SK-N-MC (cell line): ENCODE data around the gene ATP10B.

ENCODE experiments used
- DNase-seq: peaks from one replicate; pipeline ENCODE4 v3.0.0-alpha.2; 2011; ENCODE audit warnings: low read depth, low spot score
- H3K27ac ChIP-seq: fragments of 200-600 bp; sonication (generic); 2 replicates; pipeline ENCODE4 v1.5.1; 2016; ENCODE audit warnings: mixed run types
- H3K36me3 ChIP-seq: fragments of 200-600 bp; sonication (generic); 2 replicates; pipeline ENCODE4 v1.6.1; 2017; ENCODE audit warnings: antibody characterized with exemption, low read length, mixed read lengths; ENCODE audit not compliant: insufficient read depth
- H3K4me3 ChIP-seq: fragments of 200-600 bp; sonication (generic); 2 replicates; pipeline ENCODE4 v1.5.1; 2016
- H3K9ac ChIP-seq: fragments of 200-600 bp; sonication (generic); 2 replicates; pipeline ENCODE4 v1.8.0; 2017; ENCODE audit warnings: mixed run types, mixed read lengths; ENCODE audit not compliant: insufficient read length
- H3K9me3 ChIP-seq: fragments of 200-600 bp; sonication (generic); 2 replicates; pipeline ENCODE4 v1.6.1; 2017; ENCODE audit warnings: low read depth, mild to moderate bottlenecking, antibody characterized with exemption, low read length, moderate library complexity, mixed read lengths
- EZH2 ChIP-seq: fragments of 200-600 bp; sonication (generic); IDR thresholded peaks from one replicate; pipeline ENCODE4 v1.6.1; 2017; ENCODE audit warnings: antibody characterized with exemption
- FOXP2 ChIP-seq: optimal IDR thresholded peaks from 2 replicates; pipeline ENCODE3; 2011; ENCODE audit warnings: mild to moderate bottlenecking, moderate library complexity; ENCODE audit not compliant: insufficient read depth; ENCODE audit errors: extremely low read length, control extremely low read depth
- POLR2AphosphoS5 ChIP-seq: IDR thresholded peaks from 2 replicates; pipeline ENCODE4 v1.6.1; 2012; ENCODE audit warnings: mild to moderate bottlenecking, low read depth, low read length, borderline replicate concordance

Gene ATP10B

DNA sequence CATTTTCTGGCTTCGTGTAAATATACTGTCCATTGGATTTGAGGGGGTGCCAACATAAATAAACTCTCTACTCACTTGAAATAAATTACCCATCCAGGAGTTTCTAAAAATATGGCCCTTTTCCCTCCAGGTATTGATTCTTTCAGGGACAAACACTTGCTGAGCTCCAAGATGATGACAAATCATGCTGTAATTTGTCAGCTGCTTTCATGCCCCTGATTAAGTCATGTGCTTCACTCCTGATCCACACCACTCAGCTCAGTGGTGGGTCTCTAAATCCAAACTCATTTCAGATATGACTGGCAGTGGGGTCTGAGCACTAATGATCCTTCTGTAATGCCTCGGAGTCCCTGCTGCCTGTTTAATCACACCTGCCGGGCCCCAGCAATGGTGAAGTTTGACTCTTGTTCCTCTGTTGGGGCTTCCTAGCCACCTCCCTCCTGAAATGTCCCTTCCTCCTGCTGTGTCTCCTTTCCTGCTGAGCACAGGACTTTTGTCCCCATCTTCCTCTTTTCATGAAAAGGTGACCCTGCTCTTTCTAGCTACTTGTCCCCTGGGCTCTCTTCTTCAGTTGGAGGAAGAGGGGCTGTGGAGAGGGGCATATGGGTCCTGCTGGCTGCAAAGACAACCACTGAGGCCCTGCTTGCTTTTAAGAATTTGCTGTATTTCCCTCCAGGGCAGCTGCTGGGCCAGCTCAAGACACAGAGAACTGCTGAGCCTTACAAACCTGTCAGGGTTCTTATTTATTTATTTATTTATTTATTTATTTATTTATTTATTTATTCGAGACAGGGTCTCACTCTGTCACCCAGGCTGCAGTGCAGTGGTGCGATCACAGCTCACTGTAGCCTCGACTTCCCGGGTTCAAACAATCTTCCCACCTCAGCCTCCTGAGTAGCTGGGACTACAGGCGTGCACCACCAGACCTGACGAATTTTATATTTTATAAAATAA lies 200.0 kb downstream of the ATP10B start:
- no peaks in the 10 kb centered on the region for H3K9me3 ChIP-seq
- no peak overlapping the region for H3K9ac ChIP-seq
- H3K4me3 ChIP-seq: no peak overlapping the region
- no peak for TF ChIP-seq FOXP2
- TF ChIP-seq EZH2: no peak
- TF ChIP-seq POLR2AphosphoS5: no peak
- H3K27ac ChIP-seq: no peak overlapping the region
- no peaks in the 10 kb centered on the region for H3K36me3 ChIP-seq
- DNase-seq: no peak

- DNase-seq: no peak
- TF ChIP-seq POLR2AphosphoS5 (no peak), FOXP2 (no peak), EZH2 (no peak)
- Histone ChIP-seq H3K9ac (no peak overlapping the region), H3K27ac (no peak overlapping the region), H3K9me3 (no peaks in the 10 kb centered on the region), H3K4me3 (no peak overlapping the region), H3K36me3 (no peaks in the 10 kb centered on the region)
Measured at GRCh38 chr5:160649304-160649703, 202.7 kb downstream of the ATP10B start.

DNA sequence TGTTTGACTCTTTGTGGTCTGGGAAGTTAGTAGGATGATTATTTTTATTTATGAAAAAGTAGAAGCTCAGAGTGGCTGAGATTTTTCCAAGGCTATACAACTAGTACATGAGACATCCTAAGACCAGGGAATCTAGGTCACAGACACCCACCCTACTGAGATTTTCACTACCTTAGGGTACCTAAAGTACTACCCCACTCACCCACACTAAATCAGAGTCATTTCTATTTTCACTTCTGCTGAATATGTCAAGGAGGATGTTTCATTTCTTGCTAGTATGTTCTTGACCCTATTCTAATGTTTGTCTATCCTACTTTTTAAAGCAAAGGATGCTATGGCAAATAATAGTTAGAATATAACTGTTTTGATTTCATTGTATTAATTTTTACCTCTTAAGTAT lies 206.0 kb downstream of the ATP10B start:
- DNase-seq: no peak
- no peak overlapping the region for H3K27ac ChIP-seq
- H3K9ac ChIP-seq: no peak overlapping the region
- TF ChIP-seq EZH2: no peak
- TF ChIP-seq POLR2AphosphoS5: no peak
- no peak for TF ChIP-seq FOXP2
- H3K4me3 ChIP-seq: no peak overlapping the region
- no peaks in the 10 kb centered on the region for H3K9me3 ChIP-seq
- H3K36me3 ChIP-seq: no peaks in the 10 kb centered on the region

GRCh38 chr5:160643616-160644240 lies 208.3 kb downstream of the ATP10B start:
- DNase-seq: no peak
- TF ChIP-seq POLR2AphosphoS5 (no peak), FOXP2 (no peak), EZH2 (no peak)
- H3K4me3 ChIP-seq: no peak overlapping the region
- H3K9me3 ChIP-seq: no peaks in the 10 kb centered on the region
- no peak overlapping the region for H3K9ac ChIP-seq
- no peaks in the 10 kb centered on the region for H3K36me3 ChIP-seq
- H3K27ac ChIP-seq: no peak overlapping the region

- no peak overlapping the region for H3K27ac ChIP-seq
- no peaks in the 10 kb centered on the region for H3K9me3 ChIP-seq
- TF ChIP-seq FOXP2: no peak
- TF ChIP-seq EZH2: no peak
- TF ChIP-seq POLR2AphosphoS5: no peak
- H3K9ac ChIP-seq: no peak overlapping the region
- no peak for DNase-seq
- H3K36me3 ChIP-seq: no peaks in the 10 kb centered on the region
- no peak overlapping the region for H3K4me3 ChIP-seq
Measured at GRCh38 chr5:160641405-160641804, 210.6 kb downstream of the ATP10B start.

- Histone ChIP-seq H3K27ac (no peak overlapping the region), H3K9ac (no peak overlapping the region), H3K9me3 (no peaks in the 10 kb centered on the region), H3K4me3 (no peak overlapping the region), H3K36me3 (no peaks in the 10 kb centered on the region)
- no peak for TF ChIP-seq FOXP2
- TF ChIP-seq EZH2: no peak
- no peak for TF ChIP-seq POLR2AphosphoS5
- no peak for DNase-seq
Measured at GRCh38 chr5:160640406-160640805, 211.6 kb downstream of the ATP10B start.

- TF ChIP-seq POLR2AphosphoS5: no peak
- TF ChIP-seq EZH2: no peak
- no peak for TF ChIP-seq FOXP2
- Histone ChIP-seq H3K4me3 (no peak overlapping the region), H3K9ac (no peak overlapping the region), H3K9me3 (no peaks in the 10 kb centered on the region), H3K36me3 (no peaks in the 10 kb centered on the region), H3K27ac (no peak overlapping the region)
- no peak for DNase-seq
Measured at GRCh38 chr5:160638161-160638742, 213.8 kb downstream of the ATP10B start.

DNA sequence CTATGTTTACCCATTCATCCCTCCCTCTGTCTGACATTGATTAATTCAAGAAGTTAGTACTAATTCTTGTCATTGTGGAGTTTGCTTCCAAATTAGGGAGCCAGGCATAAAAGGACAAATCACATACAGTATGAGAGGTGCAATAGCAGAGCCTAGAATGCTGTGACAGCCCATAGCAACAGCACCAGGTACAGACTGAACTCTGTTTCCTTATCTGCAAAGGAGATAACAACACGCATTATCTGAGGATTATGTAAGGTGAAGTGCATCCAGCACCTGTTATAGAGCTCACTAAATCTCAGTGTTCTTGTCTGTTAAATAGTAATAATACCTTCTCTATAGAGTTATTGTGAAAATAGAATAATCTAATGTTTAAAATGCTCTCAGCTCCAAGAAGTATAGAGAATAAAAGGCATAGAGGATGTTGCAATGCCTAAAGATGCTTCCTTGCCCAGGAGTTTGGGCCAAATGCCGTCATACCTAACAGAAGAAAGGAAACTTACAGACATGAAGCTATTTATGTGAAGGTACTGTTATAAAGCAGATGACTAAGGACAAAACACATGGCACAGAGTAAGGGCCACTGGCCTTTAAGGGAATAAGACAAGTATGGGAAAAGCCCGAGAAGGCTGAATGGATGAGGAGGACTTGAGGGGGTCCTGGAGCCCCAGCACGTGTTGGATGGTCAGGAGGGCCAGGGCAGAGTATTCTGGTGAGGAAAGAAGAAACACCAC lies 214.5 kb downstream of the ATP10B start:
- no peaks in the 10 kb centered on the region for H3K9me3 ChIP-seq
- H3K27ac ChIP-seq: no peak overlapping the region
- no peak for DNase-seq
- H3K4me3 ChIP-seq: no peak overlapping the region
- H3K36me3 ChIP-seq: no peaks in the 10 kb centered on the region
- H3K9ac ChIP-seq: no peak overlapping the region
- no peak for TF ChIP-seq FOXP2
- no peak for TF ChIP-seq EZH2
- TF ChIP-seq POLR2AphosphoS5: no peak
